Measurements from ENCODE around the gene NQO1.

DNA sequence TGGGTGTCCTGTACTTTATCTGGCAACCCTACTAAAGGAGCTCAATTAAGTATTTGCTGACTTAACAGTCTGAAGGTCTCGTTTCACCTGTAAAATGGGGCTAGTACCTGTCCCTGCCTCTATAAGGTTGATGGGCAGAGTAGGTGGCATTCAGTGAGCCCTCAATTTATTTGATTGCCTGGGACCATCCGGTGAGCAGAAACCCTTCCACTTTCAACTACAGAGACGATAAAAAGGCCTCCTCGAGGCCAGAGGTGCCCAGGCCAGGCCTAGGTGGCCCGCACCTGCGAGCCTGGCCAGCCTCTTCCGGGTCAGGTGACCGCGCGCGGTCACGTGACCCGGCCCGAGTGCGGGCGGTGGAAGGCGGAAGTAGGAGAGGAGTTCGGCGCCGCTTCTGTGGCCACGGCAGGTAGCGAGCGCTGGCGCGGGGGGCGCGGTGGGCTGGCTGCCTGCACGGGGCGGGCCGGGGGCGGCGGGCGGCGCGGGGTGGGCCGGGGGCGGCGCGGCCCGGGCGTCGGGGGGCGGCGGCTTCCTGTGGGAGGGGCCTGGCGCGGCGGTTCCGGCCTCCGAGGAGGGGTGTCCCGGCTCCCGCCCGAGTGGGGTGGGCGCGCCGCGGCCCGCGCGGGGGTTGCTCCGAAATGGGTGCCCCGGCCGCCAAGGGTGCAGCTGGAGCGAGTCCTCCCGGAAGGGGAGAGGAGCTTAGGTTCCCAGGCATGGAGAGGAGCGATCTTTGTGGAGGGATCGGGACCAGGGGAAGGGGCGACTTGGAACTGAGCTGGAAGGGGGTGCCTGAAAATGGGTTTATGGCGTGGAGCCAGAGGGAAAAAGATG lies 35.8 kb upstream of the NQO1 start, which contains the start of gene WWP2:
- TF ChIP-seq, protein P1, sequence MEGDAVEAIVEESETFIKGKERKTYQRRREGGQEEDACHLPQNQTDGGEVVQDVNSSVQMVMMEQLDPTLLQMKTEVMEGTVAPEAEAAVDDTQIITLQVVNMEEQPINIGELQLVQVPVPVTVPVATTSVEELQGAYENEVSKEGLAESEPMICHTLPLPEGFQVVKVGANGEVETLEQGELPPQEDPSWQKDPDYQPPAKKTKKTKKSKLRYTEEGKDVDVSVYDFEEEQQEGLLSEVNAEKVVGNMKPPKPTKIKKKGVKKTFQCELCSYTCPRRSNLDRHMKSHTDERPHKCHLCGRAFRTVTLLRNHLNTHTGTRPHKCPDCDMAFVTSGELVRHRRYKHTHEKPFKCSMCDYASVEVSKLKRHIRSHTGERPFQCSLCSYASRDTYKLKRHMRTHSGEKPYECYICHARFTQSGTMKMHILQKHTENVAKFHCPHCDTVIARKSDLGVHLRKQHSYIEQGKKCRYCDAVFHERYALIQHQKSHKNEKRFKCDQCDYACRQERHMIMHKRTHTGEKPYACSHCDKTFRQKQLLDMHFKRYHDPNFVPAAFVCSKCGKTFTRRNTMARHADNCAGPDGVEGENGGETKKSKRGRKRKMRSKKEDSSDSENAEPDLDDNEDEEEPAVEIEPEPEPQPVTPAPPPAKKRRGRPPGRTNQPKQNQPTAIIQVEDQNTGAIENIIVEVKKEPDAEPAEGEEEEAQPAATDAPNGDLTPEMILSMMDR (IDR thresholded peaks at IDR 0.05) = peak in 3 of 6 experiments; percentile 7 to 25 (median 8)
- peak; percentile 81 to 82 for TF ChIP-seq POLR2A (IDR thresholded peaks at IDR 0.05)
